IMR-90 (cell line): ENCODE results near the gene GALC. TPM values are rescaled to one million over a fixed set of nuclear protein-coding genes. Genes with fewer than 3 reads are reported as not detected.

Source experiments
- ATAC-seq: fragments of 200-7000 bp; cut with Tn5 transposase; 2 replicates; pipeline ENCODE4 v1.9.1; 2020; ENCODE audit warnings: low read depth, mild to moderate bottlenecking, moderate library complexity
- BruUV-seq: library from RNA; stranded (reverse); fragments of 400-500 nt; replicated peaks from 2 replicates; lab custom pipeline; 2021; lab: Mats Ljungman, UMichigan
- CTCF ChIA-PET: fragments of 300-600 bp; formaldehyde crosslinking; extraction: SDS; loops from one replicate; lab custom pipeline; 2021; ENCODE audit warnings: antibody characterized with exemption; lab: Yijun Ruan, JAX
- POLR2A ChIA-PET: fragments of 300-600 bp; sonication (Branson Sonifier 250); formaldehyde crosslinking; loops from one replicate; lab custom pipeline; 2022; ENCODE audit warnings: antibody characterized with exemption; ENCODE audit not compliant: unreplicated experiment; lab: Charles Lee
- DNase-seq: peaks from one replicate; pipeline ENCODE4 v3.0.0; 2013
- H2AFZ ChIP-seq: replicated peaks from 2 replicates; pipeline ENCODE3; 2013; ENCODE audit warnings: low read length, mild to moderate bottlenecking; ENCODE audit not compliant: poor library complexity
- H2AK5ac ChIP-seq: 2 replicates; pipeline ENCODE4 v1.6.1; 2013; ENCODE audit warnings: low read depth, low read length, inconsistent platforms
- H2AK9ac ChIP-seq: replicated peaks from 2 replicates; pipeline ENCODE3; 2013; ENCODE audit warnings: mild to moderate bottlenecking, low read depth, low read length, moderate library complexity; ENCODE audit not compliant: poor library complexity
- H2BK120ac ChIP-seq: 2 replicates; pipeline ENCODE4 v1.6.1; 2013; ENCODE audit warnings: low read depth, low read length, inconsistent platforms
- H2BK15ac ChIP-seq: 3 replicates; pipeline ENCODE4 v1.6.1; 2013; ENCODE audit warnings: low read depth, low read length, inconsistent platforms
- H2BK20ac ChIP-seq: 2 replicates; pipeline ENCODE4 v1.6.1; 2013; ENCODE audit warnings: low read depth, mild to moderate bottlenecking, inconsistent platforms, low read length, moderate library complexity
- H2BK5ac ChIP-seq: 2 replicates; pipeline ENCODE4 v1.6.1; 2013; ENCODE audit warnings: mild to moderate bottlenecking, low read depth, low read length, inconsistent platforms; ENCODE audit not compliant: poor library complexity, severe bottlenecking
- H3K14ac ChIP-seq: replicated peaks from 2 replicates; pipeline ENCODE4 v1.6.1; 2013; ENCODE audit warnings: low read depth, low read length, inconsistent platforms
- H3K18ac ChIP-seq: 2 replicates; pipeline ENCODE4 v1.6.1; 2013; ENCODE audit warnings: low read depth, low read length, control low read depth
- H3K23ac ChIP-seq: 2 replicates; pipeline ENCODE4 v1.6.1; 2013; ENCODE audit warnings: low read depth, low read length, inconsistent platforms
- H3K27ac ChIP-seq: 2 replicates; pipeline ENCODE4 v1.5.1; 2013; ENCODE audit warnings: mild to moderate bottlenecking, control low read depth, low read length; ENCODE audit not compliant: insufficient read depth
- H3K27me3 ChIP-seq: 2 replicates; pipeline ENCODE4 v1.6.1; 2013; ENCODE audit warnings: low read length; ENCODE audit not compliant: control insufficient read depth, insufficient read depth
- H3K36me3 ChIP-seq: 2 replicates; pipeline ENCODE4 v1.6.1; 2013; ENCODE audit warnings: low read length, mixed read lengths; ENCODE audit not compliant: control insufficient read depth, insufficient read depth
- H3K4ac ChIP-seq: 2 replicates; pipeline ENCODE4 v1.6.1; 2013; ENCODE audit warnings: low read depth, low read length, inconsistent platforms
- H3K4me1 ChIP-seq: 2 replicates; pipeline ENCODE4 v1.6.1; 2013; ENCODE audit warnings: low read length, mixed read lengths; ENCODE audit not compliant: control insufficient read depth, insufficient read depth
- H3K4me2 ChIP-seq: 2 replicates; pipeline ENCODE4 v1.6.1; 2013; ENCODE audit warnings: low read depth, mild to moderate bottlenecking, control low read depth, low read length, moderate library complexity
- H3K4me3 ChIP-seq: 2 replicates; pipeline ENCODE4 v1.5.1; 2013; ENCODE audit warnings: low read depth, mild to moderate bottlenecking, control low read depth, low read length, moderate library complexity; ENCODE audit not compliant: insufficient read depth
- H3K56ac ChIP-seq: 2 replicates; pipeline ENCODE4 v1.6.1; 2013; ENCODE audit warnings: low read length, inconsistent platforms; ENCODE audit not compliant: insufficient read depth; ENCODE audit errors: extremely low read depth
- H3K79me1 ChIP-seq, 2 experiments: 2 replicates each; pipeline ENCODE4 v1.6.1; 2013; ENCODE audit warnings: low read length in 2 of 2, inconsistent platforms in 1 of 2, low read depth in 1 of 2
- H3K9ac ChIP-seq: 2 replicates; pipeline ENCODE4 v1.6.1; 2013; ENCODE audit warnings: low read depth, low read length, control low read depth
- H3K9me1 ChIP-seq: 2 replicates; pipeline ENCODE4 v1.6.1; 2013; ENCODE audit warnings: low read length, inconsistent platforms; ENCODE audit not compliant: insufficient read depth
- H3K9me3 ChIP-seq: 2 replicates; pipeline ENCODE4 v1.6.1; 2013; ENCODE audit warnings: low read length; ENCODE audit not compliant: control insufficient read depth, insufficient read depth
- H4K20me1 ChIP-seq: 2 replicates; pipeline ENCODE4 v1.6.1; 2013; ENCODE audit warnings: low read length, inconsistent platforms; ENCODE audit not compliant: insufficient read depth
- H4K5ac ChIP-seq: 2 replicates; pipeline ENCODE4 v1.6.1; 2013; ENCODE audit warnings: mild to moderate bottlenecking, low read depth, low read length, control low read depth
- H4K8ac ChIP-seq, 2 experiments: 2 replicates each; pipeline ENCODE4 v1.6.1; 2013; ENCODE audit warnings: low read depth in 2 of 2, low read length in 2 of 2, control low read depth in 1 of 2, inconsistent platforms in 1 of 2
- H4K91ac ChIP-seq: 2 replicates; pipeline ENCODE4 v1.6.1; 2013; ENCODE audit warnings: low read depth, low read length, inconsistent platforms; ENCODE audit not compliant: insufficient read depth
- BHLHE40 ChIP-seq: fragments of 150-350 bp; IDR thresholded peaks from 2 replicates; pipeline ENCODE4 v1.6.1; 2016; ENCODE audit warnings: mild to moderate bottlenecking, low read depth, low read length
- CEBPB ChIP-seq: IDR thresholded peaks from 2 replicates; pipeline ENCODE4 v1.6.1; 2012; ENCODE audit warnings: low read depth, low read length, improper control_type of control experiment
- CHD1 ChIP-seq: IDR thresholded peaks from 2 replicates; pipeline ENCODE4 v1.6.1; 2012; ENCODE audit warnings: low read depth, low read length, improper control_type of control experiment
- CTCF ChIP-seq: conservative IDR thresholded peaks from 2 replicates; pipeline ENCODE4 v1.5.1; 2012; ENCODE audit warnings: mild to moderate bottlenecking, low read depth, low read length, improper control_type of control experiment
- MAFK ChIP-seq: IDR thresholded peaks from 2 replicates; pipeline ENCODE4 v1.6.1; 2012; ENCODE audit warnings: low read depth, low read length, improper control_type of control experiment
- MAZ ChIP-seq: IDR thresholded peaks from 2 replicates; pipeline ENCODE4 v1.6.1; 2012; ENCODE audit warnings: low read depth, mild to moderate bottlenecking, low read length, improper control_type of control experiment, moderate library complexity, borderline replicate concordance
- MXI1 ChIP-seq: IDR thresholded peaks from 2 replicates; pipeline ENCODE4 v1.6.1; 2012; ENCODE audit warnings: low read depth, mild to moderate bottlenecking, low read length, moderate library complexity, borderline replicate concordance
- POLR2A ChIP-seq: IDR thresholded peaks from 2 replicates; pipeline ENCODE4 v1.6.1; 2012; ENCODE audit warnings: mild to moderate bottlenecking, low read depth, low read length
- RAD21 ChIP-seq: IDR thresholded peaks from 2 replicates; pipeline ENCODE4 v1.6.1; 2012; ENCODE audit warnings: low read length, improper control_type of control experiment
- RCOR1 ChIP-seq: IDR thresholded peaks from 2 replicates; pipeline ENCODE4 v1.6.1; 2012; ENCODE audit warnings: mild to moderate bottlenecking, low read length, improper control_type of control experiment; ENCODE audit not compliant: insufficient replicate concordance
- RFX5 ChIP-seq: IDR thresholded peaks from 2 replicates; pipeline ENCODE4 v1.8.0; 2012; ENCODE audit warnings: low read depth, mild to moderate bottlenecking, low read length, moderate library complexity
- SMC3 ChIP-seq: fragments of 150-350 bp; IDR thresholded peaks from 2 replicates; pipeline ENCODE4 v1.6.1; 2016; ENCODE audit warnings: low read depth, mild to moderate bottlenecking, antibody characterized with exemption, low read length, moderate library complexity
- WGBS, 2 experiments: methylation state at CpG; one replicate each; pipeline versions ENCODE4 v1.1.5 to v1.1.7; 2013; ENCODE audit warnings: missing lambda C conversion rate in 2 of 2; ENCODE audit not compliant: insufficient read length in 1 of 2; ENCODE audit errors: extremely low coverage in 2 of 2; 5-methylcytosine and 5-hydroxymethylcytosine counted together
- dilution Hi-C: fragments of 300-500 bp; cut with HindIII; formaldehyde crosslinking; loops from one replicate; pipeline ENCODE4 v1.14.3; 2018; ENCODE audit warnings: low sequenced_read_pairs; ENCODE audit not compliant: unreplicated experiment
- in situ Hi-C: fragments of 300-500 bp; cut with MboI; formaldehyde crosslinking; loops from 3 replicates; pipeline ENCODE4 v1.14.3; 2019; ENCODE audit warnings: low sequenced_read_pairs, inconsistent platforms, mixed read lengths
- intact Hi-C: fragments of 100-400 bp; cut with micrococcal nuclease; formaldehyde crosslinking; loops from 2 replicates; pipeline ENCODE4 v1.10.0; 2022
- polyA plus RNA-seq, 3 experiments: library from polyadenylated mRNA; depleted of rRNA; stranded (reverse); fragments of >200 nt; gene quantifications; 2 replicates each; pipeline ENCODE4 v1.2.3, GENCODE V29; 2012; ENCODE audit warnings: low replicate concordance in 1 of 3
- total RNA-seq: library from RNA; depleted of rRNA; stranded (reverse); fragments of >200 nt; gene quantifications from 2 replicates; pipeline ENCODE4 v1.2.3, GENCODE V29; 2012
- TF ChIP-seq, protein P1 (sequence below): fragments of 150-350 bp; IDR thresholded peaks from 2 replicates; pipeline ENCODE4 v1.6.1; 2016; ENCODE audit warnings: low read depth, mild to moderate bottlenecking, low read length, moderate library complexity, borderline replicate concordance

The GALC gene
- total and polyA plus RNA-seq, 2 of the 4 experiments (the other 2 are of a cell fraction), result 6.3 to 7.9 TPM

DNA sequence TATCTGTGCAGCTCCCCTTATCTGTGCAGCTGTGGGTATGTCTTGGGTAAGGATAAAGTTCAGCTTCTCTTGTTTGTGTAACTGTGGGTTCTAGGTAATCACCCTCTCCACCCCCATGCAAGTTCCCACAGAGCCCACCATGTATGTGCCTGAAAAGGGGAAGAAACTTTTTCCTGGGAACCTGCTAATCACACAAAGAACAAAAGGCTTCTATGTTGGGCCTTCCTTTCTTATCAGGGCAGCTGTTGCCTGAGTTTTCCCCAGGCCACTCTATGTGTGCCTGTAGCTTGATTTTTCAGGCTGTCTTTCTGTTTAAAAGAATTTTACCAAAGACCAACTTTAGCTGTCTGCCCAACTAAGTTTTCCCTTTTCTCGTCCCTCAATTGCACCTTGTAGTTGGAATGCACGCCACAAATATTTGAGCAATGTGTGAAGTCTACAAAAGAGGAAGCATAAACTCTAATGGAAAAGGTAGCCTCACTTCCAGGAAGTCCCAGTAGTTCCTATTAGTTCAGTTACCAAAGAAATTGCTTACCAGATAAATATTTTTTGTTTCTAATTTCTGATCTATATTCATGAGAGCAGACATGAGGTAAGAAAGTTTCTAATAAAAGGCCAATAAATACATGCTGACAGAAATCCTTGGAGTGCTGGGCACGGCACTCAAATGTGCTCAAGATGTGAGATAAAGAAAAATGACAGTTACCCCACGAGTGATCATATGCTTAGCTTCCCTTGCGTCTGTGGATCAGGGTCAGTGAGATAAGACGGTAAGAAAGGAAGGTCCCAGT is 2.7 kb upstream of the GALC start:
- peak overlapping the region; percentile 45; the same call in 1 of the 2 replicates for H3K9ac ChIP-seq
- no TSS peak for BruUV-seq
- H3K27ac ChIP-seq, result peak overlapping the region; percentile 28; the same call in 1 of the 2 replicates
- no peak overlapping the region for H2AFZ ChIP-seq
- no peak overlapping the region for H4K91ac ChIP-seq
- 0 out of 2 replicates have a peak overlapping the region, but pooled peaks have one; percentile 6 for H3K14ac ChIP-seq
- intact Hi-C loops, result no loop called here
- peaks cover 8% of the 10 kb centered on the region for H3K4me1 ChIP-seq
- ChIA-PET POLR2A (no interaction called here), CTCF (no interaction called here)
- peak overlapping the region; percentile 54; the same call in 1 of the 2 replicates for H2BK120ac ChIP-seq
- peak overlapping the region; percentile 35; the same call in 1 of the 2 replicates for H3K23ac ChIP-seq
- no peaks in the 10 kb centered on the region for H3K36me3 ChIP-seq
- H3K9me3 ChIP-seq, result no peaks in the 10 kb centered on the region
- WGBS, 2 experiments, result 0% methylated on average over 1 of the region's 6 CpGs; no CpG with 5 or more reads in 1 of the 2 experiments
- peak overlapping the region in 1 of 2 experiments; percentile 76; a peak in 2 of 4 replicates for H4K8ac ChIP-seq
- no peak overlapping the region for H2AK9ac ChIP-seq
- 0 out of 2 replicates have a peak overlapping the region, but pooled peaks have one; percentile 26 for H2BK20ac ChIP-seq
- peak overlapping the region; percentile 75; the same call in 1 of the 2 replicates for H3K4me2 ChIP-seq
- DNase-seq (no peak), ATAC-seq (no peak)
- H3K4ac ChIP-seq, result peak overlapping the region; percentile 55
- no peak overlapping the region for H2BK15ac ChIP-seq
- peaks cover 0 to 9% of the 10 kb centered on the region in 2 experiments; a peak in 1 of 4 replicates for H3K79me1 ChIP-seq
- in situ Hi-C loops, result no loop called here
- H3K56ac ChIP-seq, result no peak overlapping the region; the same call in 1 of the 2 replicates
- peaks cover 3% of the 10 kb centered on the region; the same call in 1 of the 2 replicates for H3K9me1 ChIP-seq
- no peaks in the 10 kb centered on the region for H4K20me1 ChIP-seq
- peak overlapping the region; percentile 89; the same call in 1 of the 2 replicates for H3K18ac ChIP-seq
- dilution Hi-C loops, result no loop called here
- peak overlapping the region; percentile 78 for H2BK5ac ChIP-seq
- H2AK5ac ChIP-seq, result no peak overlapping the region
- no peaks in the 10 kb centered on the region; the same call in 1 of the 2 replicates for H3K27me3 ChIP-seq
- peak overlapping the region; percentile 73 for H4K5ac ChIP-seq
- no peak overlapping the region for H3K4me3 ChIP-seq
- TF ChIP-seq, protein P1, sequence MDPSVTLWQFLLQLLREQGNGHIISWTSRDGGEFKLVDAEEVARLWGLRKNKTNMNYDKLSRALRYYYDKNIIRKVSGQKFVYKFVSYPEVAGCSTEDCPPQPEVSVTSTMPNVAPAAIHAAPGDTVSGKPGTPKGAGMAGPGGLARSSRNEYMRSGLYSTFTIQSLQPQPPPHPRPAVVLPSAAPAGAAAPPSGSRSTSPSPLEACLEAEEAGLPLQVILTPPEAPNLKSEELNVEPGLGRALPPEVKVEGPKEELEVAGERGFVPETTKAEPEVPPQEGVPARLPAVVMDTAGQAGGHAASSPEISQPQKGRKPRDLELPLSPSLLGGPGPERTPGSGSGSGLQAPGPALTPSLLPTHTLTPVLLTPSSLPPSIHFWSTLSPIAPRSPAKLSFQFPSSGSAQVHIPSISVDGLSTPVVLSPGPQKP, result no peak
- TF ChIP-seq MAZ (no peak), CEBPB (no peak), CTCF (no peak), RCOR1 (no peak), RAD21 (no peak), POLR2A (no peak), BHLHE40 (no peak), MAFK (no peak), CHD1 (no peak), SMC3 (no peak), MXI1 (no peak), RFX5 (no peak)
